ENCODE data around the gene WWC2. TPM values are rescaled to one million over a fixed set of nuclear protein-coding genes. Genes with fewer than 3 reads are reported as not detected.

WWC2 gene
- total RNA-seq, 1 experiment from 2014 or later, result 39.1 TPM

GRCh38 chr4:183256343-183256742 is 157.3 kb downstream of the WWC2 start:
- CTCF ChIA-PET, result interaction anchor here (0.7 to 3.2 kb wide), 8 partner anchors 8 to 318 kb away, joined by 3 to 32 read pairs (median 3); no protein-coding TSS in a partner anchor
- peak; percentile 27; the same call in 1 of the 2 replicates for ATAC-seq
- Histone ChIP-seq H3K36me3 (ENCODE audit: control insufficient read depth in 1 of 2, insufficient read depth in 2 of 2, low read length in 2 of 2) (peaks cover 2 to 5% of the 10 kb centered on the region in 2 experiments; a peak in 1 of 4 replicates), H4K20me1 (ENCODE audit: insufficient read depth) (no peaks in the 10 kb centered on the region), H3K9ac (ENCODE audit: low read length) (no peak overlapping the region), H3K4me1 (ENCODE audit: control insufficient read depth in 1 of 2, insufficient read depth in 2 of 2, low read length in 2 of 2) (no peaks in the 10 kb centered on the region), H2AFZ (ENCODE audit: low read depth, low read length, poor library complexity, severe bottlenecking) (no peak overlapping the region), H3K9me2 (ENCODE audit: insufficient read depth) (no peaks in the 10 kb centered on the region), H3K79me2 (ENCODE audit: insufficient read depth, low read length) (no peaks in the 10 kb centered on the region), H3K27me3 (ENCODE audit: insufficient read depth, low read length) (no peaks in the 10 kb centered on the region), H3K9me3 (ENCODE audit: control insufficient read depth in 1 of 2, insufficient read depth in 1 of 2, low read depth in 1 of 2, low read length in 2 of 2) (no peaks in the 10 kb centered on the region), H3K4me2 (ENCODE audit: low read length) (no peak overlapping the region), H3K4me3 (replicated peaks in 1 of 2; ENCODE audit: low read depth in 1 of 2, low read length in 2 of 2) (no peak overlapping the region), H3K27ac (ENCODE audit: low read depth, low read length) (no peak overlapping the region)
- intact Hi-C loops (cut with micrococcal nuclease), result no loop called here
- no TSS peak for BruUV-seq (replicated peaks)
- no peak for TF ChIP-seq POLR2AphosphoS5 (IDR thresholded peaks at IDR 0.05; ENCODE audit: low read depth, low read length)
- TF ChIP-seq JUND (IDR thresholded peaks at IDR 0.05), result no peak
- no peak for TF ChIP-seq FOSL1 (IDR thresholded peaks at IDR 0.05; ENCODE audit: low read depth)
- no peak for TF ChIP-seq RAD21 (IDR thresholded peaks at IDR 0.05; ENCODE audit: low read depth)
- no peak for TF ChIP-seq ATF3 (IDR thresholded peaks at IDR 0.05)
- no peak for TF ChIP-seq CEBPB (IDR thresholded peaks at IDR 0.05; ENCODE audit: low read depth)
- TF ChIP-seq EZH2phosphoT487 (IDR thresholded peaks at IDR 0.05; ENCODE audit: borderline replicate concordance), result no peak
- no peak for TF ChIP-seq SP1 (IDR thresholded peaks at IDR 0.05; ENCODE audit: low read depth)
- no peak for TF ChIP-seq SRF (IDR thresholded peaks at IDR 0.05; ENCODE audit: low read depth)
- no peak for TF ChIP-seq ZNF274 (IDR thresholded peaks at IDR 0.05; ENCODE audit: low read depth, low read length)
- TF ChIP-seq ZBTB33 (IDR thresholded peaks at IDR 0.05; ENCODE audit: extremely low read depth, insufficient replicate concordance, low read length), result no peak
- TF ChIP-seq EGR1 (IDR thresholded peaks at IDR 0.05; ENCODE audit: low read depth), result no peak
- POLR2A ChIA-PET, result no interaction called here
- DNase-seq (ENCODE audit: low read depth, low spot score), result no peak
- RAD21 ChIA-PET (ENCODE audit: low non-redundant PET in 1 of 2, low total read pairs in 2 of 2, uncharacterized antibody in 2 of 2, unreplicated experiment in 2 of 2), result interaction anchor here (0.7 to 1.2 kb wide), 2 partner anchors 89 to 318 kb away, joined by 3 to 4 read pairs; no protein-coding TSS in a partner anchor
